Caco-2 (cell line): ENCODE measurements around the gene GPRC6A. TPM values are rescaled to one million over a fixed set of nuclear protein-coding genes. Genes with fewer than 3 reads are reported as not detected.
"Not testable (repeated sequence)": the region's sequence is repeated elsewhere in the genome, so short reads cannot be mapped to it uniquely, and the experiment has no call there.

Source experiments
- BruUV-seq: library from RNA; stranded (reverse); fragments of 400-500 nt; replicated peaks from 2 replicates; lab custom pipeline; 2021; lab: Mats Ljungman, UMichigan
- CTCF ChIA-PET: fragments of 300-600 bp; sonication (Branson Sonifier 250); formaldehyde crosslinking; loops from one replicate; lab custom pipeline; 2022; ENCODE audit warnings: antibody characterized with exemption; lab: Charles Lee
- POLR2A ChIA-PET: fragments of 300-600 bp; sonication (Branson Sonifier 250); formaldehyde crosslinking; loops from one replicate; lab custom pipeline; 2022; ENCODE audit warnings: antibody characterized with exemption; lab: Charles Lee
- DNase-seq, 2 experiments: peaks; one replicate each; pipeline versions ENCODE4 v3.0.0 to v3.0.0-alpha.2; 2020 to 2022
- H3K27me3 ChIP-seq: replicated peaks from 2 replicates; pipeline ENCODE4 v1.6.0; 2011; ENCODE audit warnings: low read length; ENCODE audit not compliant: control insufficient read depth, insufficient read depth
- H3K36me3 ChIP-seq: 2 replicates; pipeline ENCODE4 v1.5.1; 2011; ENCODE audit warnings: low read length; ENCODE audit not compliant: control insufficient read depth, insufficient read depth
- H3K4me1 ChIP-seq: fragments of 250-450 bp; sonication (Bioruptor Pico); 2 replicates; pipeline ENCODE4 v1.5.1; 2020; ENCODE audit warnings: mild to moderate bottlenecking
- H3K4me3 ChIP-seq: 2 replicates; pipeline ENCODE4 v1.5.1; 2011; ENCODE audit warnings: low read depth, mild to moderate bottlenecking, control low read depth, low read length
- H3K9me3 ChIP-seq: fragments of 250-450 bp; sonication (Bioruptor Pico); 2 replicates; pipeline ENCODE4 v1.5.1; 2020; ENCODE audit warnings: mild to moderate bottlenecking, moderate library complexity
- H3K27ac Mint-ChIP-seq: one replicate; pipeline ENCODE4 v1.8.0; 2022; ENCODE audit warnings: mixed read lengths; ENCODE audit not compliant: unreplicated experiment
- H3K27me3 Mint-ChIP-seq: one replicate; pipeline ENCODE4 v1.8.0; 2022; ENCODE audit warnings: mixed read lengths; ENCODE audit not compliant: insufficient read depth, unreplicated experiment
- H3K36me3 Mint-ChIP-seq: one replicate; pipeline ENCODE4 v1.8.0; 2022; ENCODE audit warnings: mild to moderate bottlenecking, mixed read lengths; ENCODE audit not compliant: insufficient read depth, unreplicated experiment
- H3K4me1 Mint-ChIP-seq: one replicate; pipeline ENCODE4 v1.8.0; 2022; ENCODE audit warnings: low read depth, mixed read lengths; ENCODE audit not compliant: unreplicated experiment
- H3K4me3 Mint-ChIP-seq: one replicate; pipeline ENCODE4 v1.8.0; 2022; ENCODE audit warnings: mild to moderate bottlenecking, moderate library complexity, mixed read lengths; ENCODE audit not compliant: unreplicated experiment
- H3K9me3 Mint-ChIP-seq: one replicate; pipeline ENCODE4 v1.8.0; 2022; ENCODE audit warnings: mixed read lengths; ENCODE audit not compliant: unreplicated experiment
- intact Hi-C: fragments of 100-400 bp; cut with micrococcal nuclease; formaldehyde crosslinking; loops from one replicate; pipeline ENCODE4 v1.10.0; 2022; ENCODE audit not compliant: unreplicated experiment
- total RNA-seq: library from RNA; stranded (reverse); gene quantifications from 2 replicates; pipeline ENCODE4 v1.2.3, GENCODE V29; 2022
- TF ChIP-seq, protein P1 (sequence below), 2 experiments: fragments of 200-600 bp in 1 of 2; IDR thresholded peaks; 1 replicate in 1 of 2; 2 replicates in 1 of 2; pipeline versions ENCODE4 v1.5.1 to v1.8.0; 2011 to 2022; ENCODE audit warnings: antibody characterized with exemption in 1 of 2, control low read depth in 1 of 2, inconsistent platforms in 1 of 2, low read depth in 1 of 2, low read length in 1 of 2, mild to moderate bottlenecking in 1 of 2, moderate library complexity in 1 of 2; ENCODE audit not compliant: insufficient read depth in 1 of 2, severe bottlenecking in 1 of 2, unreplicated experiment in 1 of 2

GPRC6A gene
- total RNA-seq, 1 experiment from 2014 or later, result 0.41 TPM

DNA sequence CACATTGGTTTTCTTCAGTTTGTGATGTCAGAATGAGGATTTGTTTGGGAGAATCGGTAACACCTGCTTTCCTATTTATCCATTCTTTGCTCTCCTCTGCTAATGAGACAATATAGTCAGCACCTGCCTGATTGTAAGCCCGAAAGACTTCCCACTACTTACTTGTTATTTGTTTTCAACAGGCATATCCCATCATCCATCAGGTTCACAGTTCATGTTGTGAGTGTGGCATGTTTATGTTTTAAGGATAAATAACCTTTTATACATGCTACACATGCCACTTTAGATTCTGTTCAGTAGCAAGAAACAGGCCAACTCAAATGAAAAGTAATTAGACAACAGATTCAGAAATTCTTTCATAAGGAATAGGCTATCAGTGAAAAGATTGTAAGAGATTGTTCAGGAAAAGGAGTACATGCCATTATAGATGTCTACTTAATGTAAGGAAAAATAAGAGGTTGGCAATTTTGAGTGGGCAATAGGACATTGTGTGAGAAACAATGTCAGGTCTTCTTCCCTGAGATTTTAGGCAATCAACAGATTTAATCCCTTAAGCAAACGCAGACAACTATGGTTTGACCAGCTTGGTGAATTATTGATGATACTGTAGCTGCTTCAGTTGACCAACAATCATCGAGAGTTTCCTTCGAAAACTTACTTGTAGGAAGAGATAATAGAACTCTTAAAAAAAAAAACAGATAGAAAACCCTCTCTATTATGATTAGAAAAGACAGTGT is 7.9 kb upstream of the GPRC6A start:
- Mint-ChIP-seq H3K4me1 (peaks cover 11% of the 10 kb centered on the region), H3K27ac (no peak overlapping the region), H3K9me3 (no peaks in the 10 kb centered on the region), H3K27me3 (no peaks in the 10 kb centered on the region), H3K36me3 (no peaks in the 10 kb centered on the region), H3K4me3 (no peak overlapping the region)
- TF ChIP-seq, protein P1, sequence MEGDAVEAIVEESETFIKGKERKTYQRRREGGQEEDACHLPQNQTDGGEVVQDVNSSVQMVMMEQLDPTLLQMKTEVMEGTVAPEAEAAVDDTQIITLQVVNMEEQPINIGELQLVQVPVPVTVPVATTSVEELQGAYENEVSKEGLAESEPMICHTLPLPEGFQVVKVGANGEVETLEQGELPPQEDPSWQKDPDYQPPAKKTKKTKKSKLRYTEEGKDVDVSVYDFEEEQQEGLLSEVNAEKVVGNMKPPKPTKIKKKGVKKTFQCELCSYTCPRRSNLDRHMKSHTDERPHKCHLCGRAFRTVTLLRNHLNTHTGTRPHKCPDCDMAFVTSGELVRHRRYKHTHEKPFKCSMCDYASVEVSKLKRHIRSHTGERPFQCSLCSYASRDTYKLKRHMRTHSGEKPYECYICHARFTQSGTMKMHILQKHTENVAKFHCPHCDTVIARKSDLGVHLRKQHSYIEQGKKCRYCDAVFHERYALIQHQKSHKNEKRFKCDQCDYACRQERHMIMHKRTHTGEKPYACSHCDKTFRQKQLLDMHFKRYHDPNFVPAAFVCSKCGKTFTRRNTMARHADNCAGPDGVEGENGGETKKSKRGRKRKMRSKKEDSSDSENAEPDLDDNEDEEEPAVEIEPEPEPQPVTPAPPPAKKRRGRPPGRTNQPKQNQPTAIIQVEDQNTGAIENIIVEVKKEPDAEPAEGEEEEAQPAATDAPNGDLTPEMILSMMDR (IDR thresholded peaks at IDR 0.05; ENCODE audit: insufficient read depth in 1 of 2, low read depth in 1 of 2, low read length in 1 of 2, severe bottlenecking in 1 of 2, unreplicated experiment in 1 of 2), result no peak
- Histone ChIP-seq H3K9me3 (no peaks in the 10 kb centered on the region), H3K27me3 (no peaks in the 10 kb centered on the region), H3K4me1 (peaks cover 3% of the 10 kb centered on the region), H3K36me3 (no peaks in the 10 kb centered on the region), H3K4me3 (no peak overlapping the region)
- no TSS peak for BruUV-seq
- no peak for DNase-seq
- CTCF ChIA-PET, result no interaction called here
- intact Hi-C loops, result no loop called here
- POLR2A ChIA-PET, result no interaction called here

DNA sequence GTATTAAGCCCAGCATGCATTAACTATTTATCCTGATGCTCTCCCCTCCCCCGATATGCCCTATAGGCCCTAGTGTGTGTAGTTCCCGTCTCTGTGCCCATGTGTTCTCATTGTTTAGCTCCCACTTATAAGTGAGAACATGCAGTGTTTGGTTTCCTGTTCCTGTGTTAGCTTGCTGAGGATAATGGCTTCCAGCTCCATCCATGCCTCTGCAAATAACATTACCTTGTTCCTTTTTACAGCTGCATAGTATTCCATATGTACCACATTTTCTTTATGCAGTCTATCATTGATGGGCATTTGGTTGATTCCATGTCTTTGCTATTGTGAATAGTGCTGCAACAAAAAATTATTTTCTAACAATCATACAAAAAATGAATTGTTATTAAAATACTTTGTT is 5.6 kb upstream of the GPRC6A start:
- intact Hi-C loops, H3K4me3 ChIP-seq, H3K4me1 Mint-ChIP-seq, BruUV-seq, H3K27me3 ChIP-seq, POLR2A ChIA-PET, CTCF ChIA-PET, H3K27me3 Mint-ChIP-seq, H3K36me3 Mint-ChIP-seq, H3K9me3 ChIP-seq, H3K9me3 Mint-ChIP-seq, H3K27ac Mint-ChIP-seq, H3K36me3 ChIP-seq, DNase-seq, H3K4me3 Mint-ChIP-seq, H3K4me1 ChIP-seq: not testable (repeated sequence)

DNA sequence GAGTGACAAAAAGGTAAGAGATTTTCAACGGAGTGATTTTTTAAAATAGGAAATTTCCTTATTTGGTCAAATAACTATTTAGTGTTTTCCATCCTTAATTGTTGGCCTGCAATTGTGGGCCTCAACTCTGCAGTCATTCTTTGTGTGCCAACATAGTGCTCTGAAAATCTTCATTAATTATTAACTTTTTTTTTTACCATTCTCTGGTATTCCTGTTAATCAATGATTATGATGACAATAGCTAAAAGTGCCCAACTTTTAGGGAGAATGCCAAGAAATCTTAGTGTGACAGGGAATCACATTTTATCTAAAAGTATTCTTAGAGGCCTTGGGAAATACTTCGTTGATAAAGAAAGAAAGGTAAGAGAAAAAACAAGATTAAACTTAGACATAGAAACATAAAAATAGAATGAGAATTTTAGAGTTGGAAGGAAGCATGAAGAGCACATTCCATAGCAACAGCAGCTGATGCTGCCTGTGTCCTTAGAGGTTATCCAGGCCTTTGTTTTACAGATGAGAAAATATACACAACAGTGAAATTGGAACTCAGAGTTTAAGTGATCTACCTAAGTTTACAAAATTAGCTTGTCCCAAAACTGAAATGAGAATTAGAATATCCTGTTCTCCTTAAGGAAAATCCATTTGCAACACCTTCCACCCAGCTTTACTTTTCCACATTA is 1.2 kb downstream of the GPRC6A start:
- Mint-ChIP-seq H3K4me1 (peaks cover 7% of the 10 kb centered on the region), H3K4me3 (no peak overlapping the region), H3K36me3 (no peaks in the 10 kb centered on the region), H3K27me3 (no peaks in the 10 kb centered on the region), H3K9me3 (peaks cover 36% of the 10 kb centered on the region), H3K27ac (no peak overlapping the region)
- Histone ChIP-seq H3K27me3 (no peaks in the 10 kb centered on the region), H3K4me1 (peaks cover 4% of the 10 kb centered on the region), H3K9me3 (no peaks in the 10 kb centered on the region), H3K4me3 (no peak overlapping the region), H3K36me3 (no peaks in the 10 kb centered on the region)
- BruUV-seq, result no TSS peak
- TF ChIP-seq, protein P1 (IDR thresholded peaks at IDR 0.05; ENCODE audit: insufficient read depth in 1 of 2, low read depth in 1 of 2, low read length in 1 of 2, severe bottlenecking in 1 of 2, unreplicated experiment in 1 of 2), result no peak
- POLR2A ChIA-PET, result interaction anchor here (0.6 kb wide), 1 partner anchor 650 kb away, joined by 4 read pairs; no protein-coding TSS in a partner anchor
- no peak for DNase-seq
- intact Hi-C loops, result loop anchor here (2.0 kb wide), 1 partner anchor 23 kb away; no protein-coding TSS in a partner anchor
- CTCF ChIA-PET, result no interaction called here

DNA sequence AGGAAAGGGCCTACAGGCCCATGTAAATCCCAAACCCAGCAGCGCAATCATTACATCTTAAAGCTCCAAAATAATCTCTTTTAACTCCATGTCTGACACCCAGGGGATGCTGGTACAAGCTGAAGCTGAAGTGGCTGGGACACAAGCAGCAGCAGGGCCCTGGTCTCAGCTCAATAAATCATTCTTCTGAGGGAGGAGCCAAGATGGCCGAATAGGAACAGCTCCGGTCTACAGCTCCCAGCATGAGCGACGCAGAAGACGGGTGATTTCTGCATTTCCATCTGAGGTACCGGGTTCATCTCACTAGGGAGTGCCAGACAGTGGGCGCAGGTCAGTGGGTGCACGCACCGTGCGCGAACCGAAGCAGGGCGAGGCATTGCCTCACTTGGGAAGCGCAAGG is 12.5 kb downstream of the GPRC6A start:
- H3K9me3 ChIP-seq, H3K4me3 ChIP-seq, intact Hi-C loops, H3K27me3 ChIP-seq, H3K9me3 Mint-ChIP-seq, H3K4me3 Mint-ChIP-seq, POLR2A ChIA-PET, H3K27me3 Mint-ChIP-seq, H3K4me1 ChIP-seq, H3K27ac Mint-ChIP-seq, BruUV-seq, H3K36me3 Mint-ChIP-seq, H3K4me1 Mint-ChIP-seq, H3K36me3 ChIP-seq, DNase-seq, CTCF ChIA-PET: not testable (repeated sequence)
